Measurements from ENCODE around the gene FRMD1. TPM values are rescaled to one million over a fixed set of nuclear protein-coding genes. Genes with fewer than 3 reads are reported as not detected.

Gene FRMD1
- total RNA-seq (not detected), polyA plus RNA-seq (not detected), total RNA-seq (0 reads per million in 6 experiments)

DNA sequence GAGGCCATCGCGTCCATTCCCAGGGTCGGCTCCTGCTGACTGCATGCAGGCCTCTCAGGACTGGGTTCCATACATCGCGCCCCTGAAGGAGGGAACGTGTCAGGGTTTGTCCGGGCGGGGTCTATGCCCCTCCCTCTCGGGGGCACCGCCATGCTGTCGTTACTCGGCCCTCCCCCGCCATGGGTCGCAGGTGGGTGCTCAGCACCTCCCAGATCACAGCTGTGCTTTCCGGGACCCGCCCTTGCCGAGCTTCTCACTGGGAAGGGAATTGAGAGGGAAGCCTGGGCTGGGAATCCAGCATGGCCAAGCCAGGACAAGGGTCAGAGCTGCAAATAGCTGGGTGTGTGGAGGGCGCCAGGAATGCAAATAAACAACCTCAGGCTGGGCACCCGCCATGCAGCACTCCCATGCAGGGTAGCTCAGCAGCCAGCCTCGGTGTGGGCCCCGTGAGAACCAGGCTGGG lies at the start of gene FRMD1:
FRMD1 (minus strand) TSS at position 270 of the 463 bp plus-strand sequence; CDS start at position 152, 118 bp downstream.
- ATAC-seq (no peak), DNase-seq (no peak)
- Mint-ChIP-seq H3K4me3 (no peak within 1 kb of the TSS), H3K36me3 (no peaks in the 10 kb centered on the region), H3K27ac (no peak within 1 kb of the TSS), H3K9me3 (no peaks in the 10 kb centered on the region), H3K4me1 (no peaks in the 10 kb centered on the region), H3K27me3 (peaks cover 0 to 1% (median 0%) of the 10 kb centered on the region in 5 donors)
- POLR2A ChIA-PET, result no interaction called here

GRCh38 chr6:168128006-168128630 lies 49.1 kb upstream of the FRMD1 start:
- H3K4me3 Mint-ChIP-seq, result no peak overlapping the region
- POLR2A ChIA-PET, result no interaction called here
- H3K27me3 Mint-ChIP-seq, result peaks cover 0 to 28% (median 16%) of the 10 kb centered on the region in 5 donors
- no peak overlapping the region for H3K27ac Mint-ChIP-seq
- no peaks in the 10 kb centered on the region for H3K9me3 Mint-ChIP-seq
- DNase-seq (no peak), ATAC-seq (no peak)
- peaks cover 0 to 3% (median 0%) of the 10 kb centered on the region in 4 donors for H3K4me1 Mint-ChIP-seq
- no peaks in the 10 kb centered on the region for H3K36me3 Mint-ChIP-seq

GRCh38 chr6:168127384-168127868 lies 48.4 kb upstream of the FRMD1 start:
- no peak overlapping the region for H3K27ac Mint-ChIP-seq
- H3K36me3 Mint-ChIP-seq, result no peaks in the 10 kb centered on the region
- peaks cover 0 to 3% (median 0%) of the 10 kb centered on the region in 4 donors for H3K4me1 Mint-ChIP-seq
- no peak for ATAC-seq
- DNase-seq, result no peak
- H3K4me3 Mint-ChIP-seq, result no peak overlapping the region
- POLR2A ChIA-PET, result no interaction called here
- no peaks in the 10 kb centered on the region for H3K9me3 Mint-ChIP-seq
- peaks cover 0 to 24% (median 16%) of the 10 kb centered on the region in 5 donors for H3K27me3 Mint-ChIP-seq

GRCh38 chr6:168126566-168127383 lies 47.8 kb upstream of the FRMD1 start:
- H3K4me1 Mint-ChIP-seq, result peaks cover 0 to 3% (median 0%) of the 10 kb centered on the region in 4 donors
- POLR2A ChIA-PET, result no interaction called here

DNA sequence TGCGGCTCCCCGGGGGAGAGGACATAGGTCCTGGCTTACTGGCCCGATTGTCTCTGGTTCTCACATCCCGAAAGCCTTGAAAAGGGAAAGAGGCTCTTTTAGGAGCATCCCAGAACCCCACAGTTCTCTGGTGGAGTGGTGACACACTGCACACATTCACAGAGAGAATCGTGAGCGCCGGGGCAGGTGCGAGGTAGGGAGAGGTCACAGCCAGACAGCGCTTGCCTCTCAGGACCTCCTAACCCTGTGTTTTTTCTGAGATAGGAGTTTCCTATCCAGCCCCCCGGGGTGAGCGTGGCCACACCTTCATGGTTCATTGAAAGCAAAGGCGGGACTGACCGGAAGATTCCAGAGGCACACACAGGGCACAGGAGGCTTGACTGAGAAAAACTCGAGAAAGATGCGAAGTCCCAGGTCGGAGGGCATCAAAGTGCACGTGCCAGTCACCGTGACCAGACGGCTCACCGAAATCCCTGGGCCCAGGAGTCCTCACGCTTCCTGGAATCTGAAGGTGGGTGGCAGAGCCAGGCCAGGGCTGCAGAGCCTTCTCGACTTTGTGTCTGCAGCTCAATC lies 46.5 kb upstream of the FRMD1 start:
- H3K27ac Mint-ChIP-seq, result no peak overlapping the region
- no peaks in the 10 kb centered on the region for H3K4me1 Mint-ChIP-seq
- DNase-seq (no peak), ATAC-seq (no peak)
- POLR2A ChIA-PET, result no interaction called here
- H3K36me3 Mint-ChIP-seq, result no peaks in the 10 kb centered on the region
- H3K27me3 Mint-ChIP-seq, result peaks cover 0 to 6% (median 0%) of the 10 kb centered on the region in 5 donors
- H3K4me3 Mint-ChIP-seq, result no peak overlapping the region
- peaks cover 0 to 2% (median 0%) of the 10 kb centered on the region in 9 donors for H3K9me3 Mint-ChIP-seq

More at GRCh38 chr6:168126566-168127383, 47.8 kb upstream of the FRMD1 start:
- H3K4me3 Mint-ChIP-seq, result no peak overlapping the region
- no peak overlapping the region for H3K27ac Mint-ChIP-seq
- ATAC-seq, result no peak
- H3K36me3 Mint-ChIP-seq, result no peaks in the 10 kb centered on the region
- no peak for DNase-seq
- peaks cover 0 to under 1% (median 0%) of the 10 kb centered on the region in 9 donors for H3K9me3 Mint-ChIP-seq
- peaks cover 0 to 19% (median 10%) of the 10 kb centered on the region in 5 donors for H3K27me3 Mint-ChIP-seq

- no peak overlapping the region for H3K4me3 Mint-ChIP-seq
- DNase-seq (no peak), ATAC-seq (no peak)
- H3K4me1 Mint-ChIP-seq, result no peaks in the 10 kb centered on the region
- peaks cover 0 to 2% (median 0%) of the 10 kb centered on the region in 9 donors for H3K9me3 Mint-ChIP-seq
- POLR2A ChIA-PET, result no interaction called here
- peaks cover 0 to 3% (median 0%) of the 10 kb centered on the region in 5 donors for H3K27me3 Mint-ChIP-seq
- H3K36me3 Mint-ChIP-seq, result no peaks in the 10 kb centered on the region
- H3K27ac Mint-ChIP-seq, result no peak overlapping the region
Measured at GRCh38 chr6:168124921-168125320, 45.9 kb upstream of the FRMD1 start.

DNA sequence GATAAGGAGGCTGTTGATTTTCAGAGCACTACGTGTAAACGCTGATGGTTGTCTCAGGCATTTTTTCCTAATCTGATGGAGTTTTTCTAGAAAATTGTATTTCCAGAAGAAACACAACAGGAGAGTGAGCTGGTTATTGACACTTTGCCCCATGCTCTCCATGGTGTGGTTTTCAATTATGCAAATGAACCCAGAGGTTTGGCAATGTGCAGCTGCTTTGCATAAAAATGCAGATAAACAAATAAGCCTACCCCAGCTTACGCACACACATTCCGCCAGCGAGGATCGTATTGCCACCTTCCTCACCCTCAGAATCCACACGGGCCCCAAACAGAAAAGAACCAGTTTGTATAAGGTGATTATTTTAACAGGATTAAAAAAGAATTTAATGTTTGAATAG lies 45.1 kb upstream of the FRMD1 start:
- POLR2A ChIA-PET, result no interaction called here
- H3K36me3 Mint-ChIP-seq, result no peaks in the 10 kb centered on the region
- peaks cover 0 to 2% (median 0%) of the 10 kb centered on the region in 9 donors for H3K9me3 Mint-ChIP-seq
- DNase-seq, result no peak
- H3K4me1 Mint-ChIP-seq, result no peaks in the 10 kb centered on the region
- no peak overlapping the region for H3K27ac Mint-ChIP-seq
- H3K4me3 Mint-ChIP-seq, result no peak overlapping the region
- no peak for ATAC-seq
- peaks cover 0 to 3% (median 0%) of the 10 kb centered on the region in 5 donors for H3K27me3 Mint-ChIP-seq

DNA sequence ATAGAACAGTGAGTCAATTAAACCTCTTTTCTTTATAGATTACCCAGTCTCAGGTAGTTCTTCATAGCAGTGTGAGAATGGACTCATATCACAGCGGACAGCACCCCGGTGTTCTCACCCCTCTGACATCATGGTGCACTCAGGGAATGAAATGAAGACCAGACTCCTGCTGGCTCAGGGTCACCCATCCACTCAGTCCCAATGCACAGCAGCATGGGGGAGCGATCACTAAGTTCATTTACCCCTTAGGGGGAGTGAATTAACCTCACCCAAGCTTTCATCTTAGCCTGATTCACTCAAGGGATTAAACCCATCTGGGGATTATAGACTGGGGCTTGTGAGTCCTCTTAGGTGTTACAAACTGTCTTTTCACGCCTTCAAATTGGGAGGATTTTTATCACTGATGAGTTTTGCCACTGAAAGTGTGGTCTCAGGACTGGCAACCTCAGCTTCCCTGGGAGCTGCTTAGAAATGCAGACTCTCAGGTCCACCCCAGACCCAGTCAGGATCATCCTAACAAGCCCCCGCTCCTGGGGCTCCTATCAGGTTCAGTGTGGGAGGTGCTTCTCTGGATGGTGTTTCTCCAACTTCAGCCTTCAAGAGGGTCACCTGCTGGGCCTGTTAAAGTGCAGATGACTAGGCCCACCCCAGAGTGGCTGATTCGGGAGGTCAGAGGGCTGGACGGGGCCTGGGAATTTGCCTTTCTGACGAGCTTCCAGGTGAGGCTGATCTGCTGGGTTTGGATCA lies 44.3 kb upstream of the FRMD1 start:
- no peaks in the 10 kb centered on the region for H3K36me3 Mint-ChIP-seq
- H3K9me3 Mint-ChIP-seq, result peaks cover 0 to 2% (median 0%) of the 10 kb centered on the region in 9 donors
- POLR2A ChIA-PET, result no interaction called here
- H3K4me1 Mint-ChIP-seq, result no peaks in the 10 kb centered on the region
- no peak overlapping the region for H3K4me3 Mint-ChIP-seq
- ATAC-seq (no peak), DNase-seq (no peak)
- peak overlapping the region in 1 of 10 donors; percentile 25 for H3K27ac Mint-ChIP-seq
- peaks cover 0 to 3% (median 0%) of the 10 kb centered on the region in 5 donors for H3K27me3 Mint-ChIP-seq

GRCh38 chr6:168122521-168122920 lies 43.5 kb upstream of the FRMD1 start:
- Mint-ChIP-seq H3K36me3 (no peaks in the 10 kb centered on the region), H3K4me1 (no peaks in the 10 kb centered on the region), H3K27ac (no peak overlapping the region), H3K27me3 (peaks cover 0 to 3% (median 0%) of the 10 kb centered on the region in 5 donors), H3K4me3 (no peak overlapping the region), H3K9me3 (peaks cover 0 to 2% (median 0%) of the 10 kb centered on the region in 9 donors)
- DNase-seq (no peak), ATAC-seq (no peak)
- POLR2A ChIA-PET, result no interaction called here

- peaks cover 0 to 2% (median 0%) of the 10 kb centered on the region in 9 donors for H3K9me3 Mint-ChIP-seq
- H3K27ac Mint-ChIP-seq, result no peak overlapping the region
- ATAC-seq, result no peak
- no peak overlapping the region for H3K4me3 Mint-ChIP-seq
- DNase-seq, result no peak
- H3K36me3 Mint-ChIP-seq, result no peaks in the 10 kb centered on the region
- peaks cover 0 to 3% (median 0%) of the 10 kb centered on the region in 5 donors for H3K27me3 Mint-ChIP-seq
- no peaks in the 10 kb centered on the region for H3K4me1 Mint-ChIP-seq
- POLR2A ChIA-PET, result no interaction called here
Measured at GRCh38 chr6:168122011-168122410, 43.0 kb upstream of the FRMD1 start.

DNA sequence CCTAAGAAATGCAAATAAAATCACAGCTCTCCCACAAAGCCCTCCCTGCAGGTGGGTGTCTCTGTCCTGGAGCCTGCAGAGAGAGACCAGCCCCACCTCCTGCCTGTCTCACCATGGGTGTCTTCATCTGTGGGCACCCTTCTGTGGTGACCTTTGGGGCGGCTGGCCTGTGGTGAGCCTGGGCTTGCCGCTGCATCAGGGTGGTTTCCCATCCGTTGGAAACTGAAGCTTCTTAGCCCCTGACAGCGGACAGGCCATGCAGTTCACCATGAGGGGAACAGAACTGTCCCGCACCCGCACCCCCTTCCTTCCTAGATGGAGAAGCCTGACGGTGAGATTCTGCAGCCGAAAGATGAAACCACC lies 42.3 kb upstream of the FRMD1 start:
- Mint-ChIP-seq H3K27ac (no peak overlapping the region), H3K36me3 (no peaks in the 10 kb centered on the region), H3K27me3 (peaks cover 0 to 3% (median 0%) of the 10 kb centered on the region in 5 donors), H3K4me1 (no peaks in the 10 kb centered on the region), H3K4me3 (no peak overlapping the region), H3K9me3 (peaks cover 0 to 2% (median 0%) of the 10 kb centered on the region in 9 donors)
- ATAC-seq, result no peak
- peak in 1 of 10 donors; percentile 11 for DNase-seq
- POLR2A ChIA-PET, result no interaction called here
